GM23338 (cell line): Measurements from ENCODE around the gene RBCK1. TPM values are rescaled to one million over a fixed set of nuclear protein-coding genes. Genes with fewer than 3 reads are reported as not detected.

ENCODE experiments used
- CREB1 ChIP-seq: fragments of 250-450 bp; sonication (Bioruptor Pico); IDR thresholded peaks from 2 replicates; pipeline ENCODE4 v1.5.0; 2020; ENCODE audit warnings: low read depth, mild to moderate bottlenecking, moderate library complexity
- NANOG ChIP-seq: IDR thresholded peaks from 2 replicates; pipeline ENCODE4 v1.6.1; 2016; ENCODE audit warnings: antibody characterized with exemption, borderline replicate concordance
- POLR2AphosphoS5 ChIP-seq: IDR thresholded peaks from 2 replicates; pipeline ENCODE4 v1.6.1; 2016; ENCODE audit warnings: antibody characterized with exemption, low read depth
- REST ChIP-seq: IDR thresholded peaks from one replicate; pipeline ENCODE4 v1.6.1; 2018; ENCODE audit warnings: antibody characterized with exemption; ENCODE audit not compliant: unreplicated experiment
- STAT1 ChIP-seq: IDR thresholded peaks from one replicate; pipeline ENCODE4 v1.6.1; 2016; ENCODE audit warnings: antibody characterized with exemption; ENCODE audit not compliant: unreplicated experiment
- ZNF114 ChIP-seq: fragments of 250-450 bp; sonication (Bioruptor Pico); IDR thresholded peaks from 2 replicates; pipeline ENCODE4 v1.5.0; 2020; ENCODE audit warnings: mild to moderate bottlenecking, moderate library complexity
- polyA plus RNA-seq: library from polyadenylated mRNA; unstranded; fragments of >200 nt; fragmentation: Nextera tagmentation; extraction: Ambion mirVana; gene quantifications from 2 replicates; pipeline ENCODE4 v1.2.1, GENCODE V29; 2016
- total RNA-seq: library from RNA; depleted of rRNA; stranded (reverse); fragments of >200 nt; shearing (Covaris generic); gene quantifications from 2 replicates; pipeline ENCODE4 v1.2.3, GENCODE V29; 2014
- TF ChIP-seq, protein P1 (sequence below): fragments of 250-450 bp; sonication (Bioruptor Pico); IDR thresholded peaks from 2 replicates; pipeline ENCODE4 v1.5.0; 2020; ENCODE audit warnings: mild to moderate bottlenecking, moderate library complexity
- TF ChIP-seq, protein P2 (sequence below), 2 experiments: fragments of 200-600 bp in 1 of 2; sonication (generic) in 1 of 2; conservative IDR thresholded peaks; 2 replicates each; pipeline versions ENCODE4 v1.5.1 to v1.6.1; 2016 to 2017; ENCODE audit warnings: antibody characterized with exemption in 2 of 2, low read depth in 2 of 2, mild to moderate bottlenecking in 2 of 2, moderate library complexity in 1 of 2
- TF ChIP-seq, protein P3 (sequence below): IDR thresholded peaks from 2 replicates; pipeline ENCODE4 v1.6.1; 2016; ENCODE audit warnings: antibody characterized with exemption

Gene RBCK1
- total and polyA plus RNA-seq, 2 experiments from 2014 or later: 52.6 to 56.8 TPM

DNA sequence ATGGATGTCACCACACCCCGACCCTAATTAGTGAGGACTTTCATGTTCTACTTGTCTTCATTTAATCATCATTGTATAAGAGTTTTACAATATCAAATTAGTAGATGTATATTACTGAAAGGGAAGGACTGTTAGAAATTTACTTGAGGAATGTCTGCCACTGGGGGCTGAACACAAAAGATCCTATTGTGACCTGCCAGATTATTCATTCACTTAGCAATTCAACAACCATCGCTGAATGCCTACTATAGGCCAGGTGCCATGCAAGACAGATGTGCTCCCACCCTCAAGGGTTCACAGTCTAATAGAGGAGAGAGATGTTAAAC, 8.0 kb upstream of the RBCK1 start (continued):
- TF ChIP-seq, protein P1, sequence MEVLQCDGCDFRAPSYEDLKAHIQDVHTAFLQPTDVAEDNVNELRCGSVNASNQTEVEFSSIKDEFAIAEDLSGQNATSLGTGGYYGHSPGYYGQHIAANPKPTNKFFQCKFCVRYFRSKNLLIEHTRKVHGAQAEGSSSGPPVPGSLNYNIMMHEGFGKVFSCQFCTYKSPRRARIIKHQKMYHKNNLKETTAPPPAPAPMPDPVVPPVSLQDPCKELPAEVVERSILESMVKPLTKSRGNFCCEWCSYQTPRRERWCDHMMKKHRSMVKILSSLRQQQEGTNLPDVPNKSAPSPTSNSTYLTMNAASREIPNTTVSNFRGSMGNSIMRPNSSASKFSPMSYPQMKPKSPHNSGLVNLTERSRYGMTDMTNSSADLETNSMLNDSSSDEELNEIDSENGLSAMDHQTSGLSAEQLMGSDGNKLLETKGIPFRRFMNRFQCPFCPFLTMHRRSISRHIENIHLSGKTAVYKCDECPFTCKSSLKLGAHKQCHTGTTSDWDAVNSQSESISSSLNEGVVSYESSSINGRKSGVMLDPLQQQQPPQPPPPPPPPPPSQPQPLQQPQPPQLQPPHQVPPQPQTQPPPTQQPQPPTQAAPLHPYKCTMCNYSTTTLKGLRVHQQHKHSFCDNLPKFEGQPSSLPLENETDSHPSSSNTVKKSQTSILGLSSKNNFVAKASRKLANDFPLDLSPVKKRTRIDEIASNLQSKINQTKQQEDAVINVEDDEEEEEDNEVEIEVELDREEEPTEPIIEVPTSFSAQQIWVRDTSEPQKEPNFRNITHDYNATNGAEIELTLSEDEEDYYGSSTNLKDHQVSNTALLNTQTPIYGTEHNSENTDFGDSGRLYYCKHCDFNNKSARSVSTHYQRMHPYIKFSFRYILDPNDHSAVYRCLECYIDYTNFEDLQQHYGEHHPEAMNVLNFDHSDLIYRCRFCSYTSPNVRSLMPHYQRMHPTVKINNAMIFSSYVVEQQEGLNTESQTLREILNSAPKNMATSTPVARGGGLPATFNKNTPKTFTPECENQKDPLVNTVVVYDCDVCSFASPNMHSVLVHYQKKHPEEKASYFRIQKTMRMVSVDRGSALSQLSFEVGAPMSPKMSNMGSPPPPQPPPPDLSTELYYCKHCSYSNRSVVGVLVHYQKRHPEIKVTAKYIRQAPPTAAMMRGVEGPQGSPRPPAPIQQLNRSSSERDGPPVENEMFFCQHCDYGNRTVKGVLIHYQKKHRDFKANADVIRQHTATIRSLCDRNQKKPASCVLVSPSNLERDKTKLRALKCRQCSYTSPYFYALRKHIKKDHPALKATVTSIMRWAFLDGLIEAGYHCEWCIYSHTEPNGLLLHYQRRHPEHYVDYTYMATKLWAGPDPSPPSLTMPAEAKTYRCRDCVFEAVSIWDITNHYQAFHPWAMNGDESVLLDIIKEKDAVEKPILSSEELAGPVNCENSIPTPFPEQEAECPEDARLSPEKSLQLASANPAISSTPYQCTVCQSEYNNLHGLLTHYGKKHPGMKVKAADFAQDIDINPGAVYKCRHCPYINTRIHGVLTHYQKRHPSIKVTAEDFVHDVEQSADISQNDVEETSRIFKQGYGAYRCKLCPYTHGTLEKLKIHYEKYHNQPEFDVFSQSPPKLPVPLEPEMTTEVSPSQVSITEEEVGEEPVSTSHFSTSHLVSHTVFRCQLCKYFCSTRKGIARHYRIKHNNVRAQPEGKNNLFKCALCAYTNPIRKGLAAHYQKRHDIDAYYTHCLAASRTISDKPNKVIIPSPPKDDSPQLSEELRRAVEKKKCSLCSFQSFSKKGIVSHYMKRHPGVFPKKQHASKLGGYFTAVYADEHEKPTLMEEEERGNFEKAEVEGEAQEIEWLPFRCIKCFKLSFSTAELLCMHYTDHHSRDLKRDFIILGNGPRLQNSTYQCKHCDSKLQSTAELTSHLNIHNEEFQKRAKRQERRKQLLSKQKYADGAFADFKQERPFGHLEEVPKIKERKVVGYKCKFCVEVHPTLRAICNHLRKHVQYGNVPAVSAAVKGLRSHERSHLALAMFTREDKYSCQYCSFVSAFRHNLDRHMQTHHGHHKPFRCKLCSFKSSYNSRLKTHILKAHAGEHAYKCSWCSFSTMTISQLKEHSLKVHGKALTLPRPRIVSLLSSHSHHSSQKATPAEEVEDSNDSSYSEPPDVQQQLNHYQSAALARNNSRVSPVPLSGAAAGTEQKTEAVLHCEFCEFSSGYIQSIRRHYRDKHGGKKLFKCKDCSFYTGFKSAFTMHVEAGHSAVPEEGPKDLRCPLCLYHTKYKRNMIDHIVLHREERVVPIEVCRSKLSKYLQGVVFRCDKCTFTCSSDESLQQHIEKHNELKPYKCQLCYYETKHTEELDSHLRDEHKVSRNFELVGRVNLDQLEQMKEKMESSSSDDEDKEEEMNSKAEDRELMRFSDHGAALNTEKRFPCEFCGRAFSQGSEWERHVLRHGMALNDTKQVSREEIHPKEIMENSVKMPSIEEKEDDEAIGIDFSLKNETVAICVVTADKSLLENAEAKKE (CRISPR knock-in tag): no peak
- TF ChIP-seq CREB1 (CRISPR knock-in tag) (no peak), POLR2AphosphoS5 (no peak), STAT1 (no peak), NANOG (no peak), REST (no peak), ZNF114 (CRISPR knock-in tag) (no peak)
- TF ChIP-seq, protein P2, sequence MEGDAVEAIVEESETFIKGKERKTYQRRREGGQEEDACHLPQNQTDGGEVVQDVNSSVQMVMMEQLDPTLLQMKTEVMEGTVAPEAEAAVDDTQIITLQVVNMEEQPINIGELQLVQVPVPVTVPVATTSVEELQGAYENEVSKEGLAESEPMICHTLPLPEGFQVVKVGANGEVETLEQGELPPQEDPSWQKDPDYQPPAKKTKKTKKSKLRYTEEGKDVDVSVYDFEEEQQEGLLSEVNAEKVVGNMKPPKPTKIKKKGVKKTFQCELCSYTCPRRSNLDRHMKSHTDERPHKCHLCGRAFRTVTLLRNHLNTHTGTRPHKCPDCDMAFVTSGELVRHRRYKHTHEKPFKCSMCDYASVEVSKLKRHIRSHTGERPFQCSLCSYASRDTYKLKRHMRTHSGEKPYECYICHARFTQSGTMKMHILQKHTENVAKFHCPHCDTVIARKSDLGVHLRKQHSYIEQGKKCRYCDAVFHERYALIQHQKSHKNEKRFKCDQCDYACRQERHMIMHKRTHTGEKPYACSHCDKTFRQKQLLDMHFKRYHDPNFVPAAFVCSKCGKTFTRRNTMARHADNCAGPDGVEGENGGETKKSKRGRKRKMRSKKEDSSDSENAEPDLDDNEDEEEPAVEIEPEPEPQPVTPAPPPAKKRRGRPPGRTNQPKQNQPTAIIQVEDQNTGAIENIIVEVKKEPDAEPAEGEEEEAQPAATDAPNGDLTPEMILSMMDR (conservative IDR thresholded peaks at IDR 0.05; ENCODE audit: low read depth in 2 of 2): no peak
- TF ChIP-seq, protein P3, sequence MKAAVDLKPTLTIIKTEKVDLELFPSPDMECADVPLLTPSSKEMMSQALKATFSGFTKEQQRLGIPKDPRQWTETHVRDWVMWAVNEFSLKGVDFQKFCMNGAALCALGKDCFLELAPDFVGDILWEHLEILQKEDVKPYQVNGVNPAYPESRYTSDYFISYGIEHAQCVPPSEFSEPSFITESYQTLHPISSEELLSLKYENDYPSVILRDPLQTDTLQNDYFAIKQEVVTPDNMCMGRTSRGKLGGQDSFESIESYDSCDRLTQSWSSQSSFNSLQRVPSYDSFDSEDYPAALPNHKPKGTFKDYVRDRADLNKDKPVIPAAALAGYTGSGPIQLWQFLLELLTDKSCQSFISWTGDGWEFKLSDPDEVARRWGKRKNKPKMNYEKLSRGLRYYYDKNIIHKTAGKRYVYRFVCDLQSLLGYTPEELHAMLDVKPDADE: no peak
